ENCODE data around the gene CBLL1. TPM values are rescaled to one million over a fixed set of nuclear protein-coding genes. Genes with fewer than 3 reads are reported as not detected.

The CBLL1 gene
- total and polyA plus RNA-seq, 3 donors from 2014 or later: 29.2 to 58.1 (median 42.6) TPM

DNA sequence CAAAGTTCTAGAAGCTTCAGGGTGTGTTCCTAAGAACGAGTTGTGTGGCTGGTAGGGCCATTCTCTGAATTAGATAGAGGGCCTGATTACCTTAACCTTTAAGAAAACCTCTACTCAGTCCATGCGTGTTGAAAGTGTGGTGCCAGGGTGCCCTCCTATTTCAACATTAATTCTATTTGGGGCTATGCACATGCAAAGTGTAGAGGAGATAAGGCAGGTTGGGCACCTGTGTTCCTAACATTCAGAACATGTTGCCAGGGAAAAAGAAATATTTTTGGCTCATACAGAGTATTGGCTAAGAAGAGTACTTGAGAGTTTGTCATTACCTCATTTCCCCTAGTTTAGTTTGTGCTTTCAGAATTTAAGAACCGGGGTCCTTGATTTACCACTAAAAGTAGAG lies 38.4 kb downstream of the CBLL1 start:
- DNase-seq: no peak
- intact Hi-C loops (cut with DNase I; ENCODE audit: low total_unique reads): no loop called here
- H3K27ac ChIP-seq: no peak overlapping the region

DNA sequence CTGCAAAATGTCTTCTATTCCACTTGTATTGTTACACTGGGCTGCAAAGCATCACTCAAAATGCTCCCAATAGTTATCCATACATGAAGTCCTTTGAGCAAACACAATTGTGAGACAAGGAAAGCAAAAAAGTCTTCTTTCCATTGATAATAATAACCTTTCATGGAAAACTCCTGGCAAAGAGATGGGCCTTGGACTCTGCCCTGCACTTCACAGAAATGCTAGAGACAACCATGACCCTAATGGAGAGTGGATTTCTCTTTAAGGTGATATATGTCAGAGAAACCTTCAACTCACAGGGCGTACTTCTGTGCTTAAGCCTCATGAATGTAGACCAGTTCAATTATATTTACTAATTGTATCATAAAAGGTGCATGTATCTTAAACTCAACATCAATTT lies 39.7 kb downstream of the CBLL1 start:
- no peak for DNase-seq
- no peaks in the 10 kb centered on the region for H3K4me1 ChIP-seq
- intact Hi-C loops (cut with DNase I; ENCODE audit: low total_unique reads): no loop called here

More for the DNA sequence above, 38.4 kb downstream of the CBLL1 start:
- H3K27me3 ChIP-seq: no peaks in the 10 kb centered on the region
- no peaks in the 10 kb centered on the region for H3K36me3 ChIP-seq (ENCODE audit: low read depth, missing control alignments)
- TF ChIP-seq POLR2A (IDR thresholded peaks at IDR 0.05): no peak
- TF ChIP-seq, protein P1, sequence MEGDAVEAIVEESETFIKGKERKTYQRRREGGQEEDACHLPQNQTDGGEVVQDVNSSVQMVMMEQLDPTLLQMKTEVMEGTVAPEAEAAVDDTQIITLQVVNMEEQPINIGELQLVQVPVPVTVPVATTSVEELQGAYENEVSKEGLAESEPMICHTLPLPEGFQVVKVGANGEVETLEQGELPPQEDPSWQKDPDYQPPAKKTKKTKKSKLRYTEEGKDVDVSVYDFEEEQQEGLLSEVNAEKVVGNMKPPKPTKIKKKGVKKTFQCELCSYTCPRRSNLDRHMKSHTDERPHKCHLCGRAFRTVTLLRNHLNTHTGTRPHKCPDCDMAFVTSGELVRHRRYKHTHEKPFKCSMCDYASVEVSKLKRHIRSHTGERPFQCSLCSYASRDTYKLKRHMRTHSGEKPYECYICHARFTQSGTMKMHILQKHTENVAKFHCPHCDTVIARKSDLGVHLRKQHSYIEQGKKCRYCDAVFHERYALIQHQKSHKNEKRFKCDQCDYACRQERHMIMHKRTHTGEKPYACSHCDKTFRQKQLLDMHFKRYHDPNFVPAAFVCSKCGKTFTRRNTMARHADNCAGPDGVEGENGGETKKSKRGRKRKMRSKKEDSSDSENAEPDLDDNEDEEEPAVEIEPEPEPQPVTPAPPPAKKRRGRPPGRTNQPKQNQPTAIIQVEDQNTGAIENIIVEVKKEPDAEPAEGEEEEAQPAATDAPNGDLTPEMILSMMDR (IDR thresholded peaks at IDR 0.05): no peak
- no peak overlapping the region for H3K4me3 ChIP-seq
- WGBS, 2 donors: 70 to 78% methylated on average over 3 of the region's 3 CpGs
- no peaks in the 10 kb centered on the region for H3K4me1 ChIP-seq
- no peaks in the 10 kb centered on the region for H3K9me3 ChIP-seq

DNA sequence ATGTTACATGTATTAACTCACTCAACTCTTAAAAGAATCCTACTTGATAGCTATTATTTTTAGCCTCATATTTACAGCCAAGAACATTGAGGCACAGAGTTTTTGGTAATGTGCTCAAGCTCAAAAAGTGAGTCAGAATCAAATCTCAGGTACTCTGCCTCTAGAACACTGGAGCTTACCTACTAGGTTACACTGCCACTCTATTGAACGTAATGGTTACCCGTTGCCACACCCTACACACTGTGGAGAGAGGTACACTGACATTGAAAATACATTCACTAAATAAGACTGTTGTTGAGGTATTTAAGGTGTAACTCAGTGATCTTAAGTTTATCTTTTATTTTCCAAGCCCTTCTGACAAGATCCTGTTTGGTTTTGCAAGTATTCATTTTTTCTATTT lies 41.2 kb downstream of the CBLL1 start:
- TF ChIP-seq, protein P1 (IDR thresholded peaks at IDR 0.05): no peak
- Histone ChIP-seq H3K4me1 (no peaks in the 10 kb centered on the region), H3K27me3 (no peaks in the 10 kb centered on the region), H3K27ac (peak overlapping the region in 1 of 2 donors; percentile 34), H3K4me3 (no peak overlapping the region), H3K36me3 (ENCODE audit: low read depth, missing control alignments) (no peaks in the 10 kb centered on the region), H3K9me3 (no peaks in the 10 kb centered on the region)
- WGBS, 2 donors: 82 to 87% methylated on average over 2 of the region's 2 CpGs
- no peak for DNase-seq
- intact Hi-C loops (cut with DNase I; ENCODE audit: low total_unique reads): no loop called here

More for the DNA sequence above, 39.7 kb downstream of the CBLL1 start:
- Histone ChIP-seq H3K27ac (no peak overlapping the region), H3K36me3 (ENCODE audit: low read depth, missing control alignments) (no peaks in the 10 kb centered on the region), H3K9me3 (no peaks in the 10 kb centered on the region), H3K27me3 (no peaks in the 10 kb centered on the region), H3K4me3 (no peak overlapping the region)
- WGBS, 2 donors: 91 to 94% methylated on average over 1 of the region's 1 CpG
- no peak for TF ChIP-seq POLR2A (IDR thresholded peaks at IDR 0.05)
- TF ChIP-seq, protein P1 (IDR thresholded peaks at IDR 0.05): no peak

DNA sequence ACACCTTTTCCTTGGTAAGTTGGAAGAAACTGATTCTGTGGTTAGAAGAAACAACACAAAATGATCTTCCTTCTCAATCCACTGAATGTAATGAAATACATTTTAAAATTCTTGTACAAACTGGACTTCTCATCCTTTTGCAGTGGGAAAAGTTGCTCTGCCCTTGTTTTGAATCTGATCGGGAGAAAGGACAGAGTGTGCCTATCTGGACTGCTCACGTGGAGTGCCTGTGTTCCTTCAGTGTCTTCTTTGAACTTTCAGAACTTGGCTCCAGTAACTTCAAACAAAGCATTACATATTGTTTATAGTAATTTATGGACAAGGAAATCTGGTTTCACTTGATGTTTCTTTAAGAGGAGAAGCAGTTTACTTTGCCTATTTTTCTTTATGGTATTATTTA lies 42.0 kb downstream of the CBLL1 start:
- no peaks in the 10 kb centered on the region for H3K9me3 ChIP-seq
- intact Hi-C loops (cut with DNase I; ENCODE audit: low total_unique reads): no loop called here
- no peaks in the 10 kb centered on the region for H3K36me3 ChIP-seq (ENCODE audit: low read depth, missing control alignments)
- no peaks in the 10 kb centered on the region for H3K27me3 ChIP-seq
- no peak overlapping the region for H3K4me3 ChIP-seq
- DNase-seq: peak; percentile 83
- TF ChIP-seq, protein P1 (IDR thresholded peaks at IDR 0.05): no peak
- TF ChIP-seq POLR2A (IDR thresholded peaks at IDR 0.05): no peak
- no peaks in the 10 kb centered on the region for H3K4me1 ChIP-seq
- 21 to 35% methylated on average over 2 of the region's 2 CpGs for WGBS, 2 donors
- peak overlapping the region in 1 of 2 donors; percentile 34 for H3K27ac ChIP-seq

DNA sequence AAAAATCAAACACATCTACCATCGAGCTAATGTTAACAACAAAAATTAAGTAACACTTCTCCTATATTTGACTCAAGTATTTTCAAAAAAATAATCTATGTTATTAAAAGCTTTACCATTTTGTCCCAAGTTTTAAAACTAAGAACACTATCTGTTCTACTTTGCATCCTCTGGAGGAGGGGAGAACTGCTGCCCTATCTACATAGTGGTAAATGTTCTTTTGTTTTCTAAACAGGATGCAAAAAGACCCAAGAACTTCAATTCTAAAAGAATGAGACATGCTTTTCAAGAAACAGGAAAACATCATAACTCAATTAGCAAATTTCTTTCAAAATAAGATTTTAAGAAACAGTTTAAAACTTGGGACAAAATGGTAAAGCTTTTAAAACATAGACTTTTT lies 44.3 kb downstream of the CBLL1 start:
- intact Hi-C loops (cut with DNase I; ENCODE audit: low total_unique reads): no loop called here
- no peaks in the 10 kb centered on the region for H3K9me3 ChIP-seq
- no peaks in the 10 kb centered on the region for H3K27me3 ChIP-seq
- no peak for DNase-seq
- TF ChIP-seq POLR2A (IDR thresholded peaks at IDR 0.05): no peak
- TF ChIP-seq, protein P1 (IDR thresholded peaks at IDR 0.05): no peak
- no peaks in the 10 kb centered on the region for H3K36me3 ChIP-seq (ENCODE audit: low read depth, missing control alignments)
- H3K27ac ChIP-seq: no peak overlapping the region
- H3K4me1 ChIP-seq: no peaks in the 10 kb centered on the region
- H3K4me3 ChIP-seq: no peak overlapping the region
- 74 to 78% methylated on average over 1 of the region's 1 CpG for WGBS, 2 donors

All from testis (tissue), 3 donors.